Measurements from ENCODE around the gene ABTB1. TPM values are rescaled to one million over a fixed set of nuclear protein-coding genes. Genes with fewer than 3 reads are reported as not detected.

Gene ABTB1
- total and polyA plus RNA-seq, 4 donors: 9.7 to 14.1 (median 10.9) TPM

DNA sequence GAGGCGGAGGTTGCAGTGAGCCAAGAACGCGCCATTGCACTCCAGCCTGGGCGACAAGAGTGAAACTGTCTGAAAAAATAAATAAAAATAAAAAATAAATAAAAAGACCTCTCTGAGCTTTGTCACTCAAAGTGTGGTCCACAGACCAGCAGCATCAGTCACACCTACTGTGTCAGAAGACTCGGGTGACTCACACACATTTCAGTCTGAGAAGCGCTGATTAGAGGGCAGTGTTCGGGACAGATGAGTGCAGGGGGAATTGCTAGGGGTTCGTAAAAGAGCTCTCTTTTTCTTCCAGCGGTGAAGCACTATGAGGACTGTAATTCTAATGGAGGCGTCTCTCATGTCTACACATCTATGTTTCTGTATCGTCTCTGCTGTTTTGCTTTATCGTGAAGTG lies 38.1 kb upstream of the ABTB1 start:
- Histone ChIP-seq H3K4me1 (ENCODE audit: control insufficient read depth in 4 of 4, insufficient read depth in 4 of 4, low read length in 3 of 4) (peaks cover 0 to 5% (median 2%) of the 10 kb centered on the region in 4 donors), H3K27me3 (ENCODE audit: control insufficient read depth in 4 of 4, insufficient read depth in 4 of 4, low read length in 3 of 4) (peaks cover 0 to 5% (median 0%) of the 10 kb centered on the region in 4 donors), H3K9ac (ENCODE audit: low read depth in 1 of 2, low read length in 2 of 2) (no peak overlapping the region), H3K9me3 (ENCODE audit: control insufficient read depth in 4 of 4, low read length in 3 of 4) (no peaks in the 10 kb centered on the region), H3K27ac (ENCODE audit: low read depth in 1 of 2, low read length in 2 of 2) (no peak overlapping the region), H3K36me3 (ENCODE audit: control insufficient read depth in 4 of 4, insufficient read depth in 3 of 4, low read depth in 1 of 4, low read length in 3 of 4) (no peaks in the 10 kb centered on the region), H3K4me3 (ENCODE audit: low read depth in 1 of 3, low read length in 3 of 3) (no peak overlapping the region)
- WGBS: 94% methylated on average over 12 of the region's 12 CpGs
- DNase-seq (ENCODE audit: low spot score): no peak
- TF ChIP-seq RAD21 (IDR thresholded peaks at IDR 0.05) (no peak), TAF1 (conservative IDR thresholded peaks at IDR 0.05) (no peak), SP1 (IDR thresholded peaks at IDR 0.05) (no peak), RXRA (IDR thresholded peaks at IDR 0.05) (no peak), CTCF (IDR thresholded peaks at IDR 0.05; ENCODE audit: low read depth, low read length, missing input control) (no peak), JUND (IDR thresholded peaks at IDR 0.05) (no peak), HNF4G (IDR thresholded peaks at IDR 0.05) (no peak), REST (IDR thresholded peaks at IDR 0.05) (no peak), EGR1 (IDR thresholded peaks at IDR 0.05; ENCODE audit: low read depth in 2 of 2) (no peak), HNF4A (conservative IDR thresholded peaks at IDR 0.05) (no peak), FOXA2 (IDR thresholded peaks at IDR 0.05) (no peak), GABPA (IDR thresholded peaks at IDR 0.05 in 1 of 2, conservative IDR thresholded peaks at IDR 0.05 in 1 of 2) (no peak)
- TF ChIP-seq, protein P1, sequence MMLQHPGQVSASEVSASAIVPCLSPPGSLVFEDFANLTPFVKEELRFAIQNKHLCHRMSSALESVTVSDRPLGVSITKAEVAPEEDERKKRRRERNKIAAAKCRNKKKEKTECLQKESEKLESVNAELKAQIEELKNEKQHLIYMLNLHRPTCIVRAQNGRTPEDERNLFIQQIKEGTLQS (IDR thresholded peaks at IDR 0.05): no peak

- H3K27ac ChIP-seq (ENCODE audit: low read depth in 1 of 2, low read length in 2 of 2): no peak overlapping the region
- WGBS: 85% methylated on average over 3 of the region's 3 CpGs
- H3K9ac ChIP-seq (ENCODE audit: low read depth in 1 of 2, low read length in 2 of 2): no peak overlapping the region
- H3K36me3 ChIP-seq (ENCODE audit: control insufficient read depth in 4 of 4, insufficient read depth in 3 of 4, low read depth in 1 of 4, low read length in 3 of 4): no peaks in the 10 kb centered on the region
- no peak overlapping the region for H3K4me3 ChIP-seq (ENCODE audit: low read depth in 1 of 3, low read length in 3 of 3)
- H3K27me3 ChIP-seq (ENCODE audit: control insufficient read depth in 4 of 4, insufficient read depth in 4 of 4, low read length in 3 of 4): no peaks in the 10 kb centered on the region
- no peaks in the 10 kb centered on the region for H3K9me3 ChIP-seq (ENCODE audit: control insufficient read depth in 4 of 4, low read length in 3 of 4)
- TF ChIP-seq REST (IDR thresholded peaks at IDR 0.05) (no peak), FOXA1 (IDR thresholded peaks at IDR 0.05) (no peak), TAF1 (conservative IDR thresholded peaks at IDR 0.05) (no peak)
- TF ChIP-seq, protein P2, sequence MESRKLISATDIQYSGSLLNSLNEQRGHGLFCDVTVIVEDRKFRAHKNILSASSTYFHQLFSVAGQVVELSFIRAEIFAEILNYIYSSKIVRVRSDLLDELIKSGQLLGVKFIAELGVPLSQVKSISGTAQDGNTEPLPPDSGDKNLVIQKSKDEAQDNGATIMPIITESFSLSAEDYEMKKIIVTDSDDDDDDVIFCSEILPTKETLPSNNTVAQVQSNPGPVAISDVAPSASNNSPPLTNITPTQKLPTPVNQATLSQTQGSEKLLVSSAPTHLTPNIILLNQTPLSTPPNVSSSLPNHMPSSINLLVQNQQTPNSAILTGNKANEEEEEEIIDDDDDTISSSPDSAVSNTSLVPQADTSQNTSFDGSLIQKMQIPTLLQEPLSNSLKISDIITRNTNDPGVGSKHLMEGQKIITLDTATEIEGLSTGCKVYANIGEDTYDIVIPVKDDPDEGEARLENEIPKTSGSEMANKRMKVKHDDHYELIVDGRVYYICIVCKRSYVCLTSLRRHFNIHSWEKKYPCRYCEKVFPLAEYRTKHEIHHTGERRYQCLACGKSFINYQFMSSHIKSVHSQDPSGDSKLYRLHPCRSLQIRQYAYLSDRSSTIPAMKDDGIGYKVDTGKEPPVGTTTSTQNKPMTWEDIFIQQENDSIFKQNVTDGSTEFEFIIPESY (IDR thresholded peaks at IDR 0.05): no peak
- no peak for DNase-seq (ENCODE audit: low spot score)
- H3K4me1 ChIP-seq (ENCODE audit: control insufficient read depth in 4 of 4, insufficient read depth in 4 of 4, low read length in 3 of 4): no peaks in the 10 kb centered on the region
These were observed 35.2 kb upstream of the ABTB1 start for GRCh38 chr3:127637546-127637945.

All from liver (tissue), 9 donors.